Fibroblast of lung (primary cell): Measurements from ENCODE around the gene CMSS1. TPM values are rescaled to one million over a fixed set of nuclear protein-coding genes. Genes with fewer than 3 reads are reported as not detected.
"Not testable (repeated sequence)": the region's sequence is repeated elsewhere in the genome, so short reads cannot be mapped to it uniquely, and the experiment has no call there.

Experiments used
- DNase-seq, 2 donors: peaks; one replicate each; pipeline versions ENCODE4 v3.0.0 to v3.0.0-alpha.2; 2010; ENCODE audit warnings: low read depth in 2 of 2
- H2AFZ ChIP-seq: 2 replicates; pipeline ENCODE4 v1.5.1; 2012; ENCODE audit warnings: low read length, control low read depth, inconsistent platforms
- H3K27ac ChIP-seq: 2 replicates; pipeline ENCODE4 v1.5.1; 2011; ENCODE audit warnings: low read length, control low read depth; ENCODE audit not compliant: insufficient read depth
- H3K27me3 ChIP-seq: 2 replicates; pipeline ENCODE4 v1.5.1; 2011; ENCODE audit warnings: mild to moderate bottlenecking, low read length; ENCODE audit not compliant: control insufficient read depth, insufficient read depth
- H3K36me3 ChIP-seq: 2 replicates; pipeline ENCODE4 v1.5.1; 2011; ENCODE audit warnings: low read length; ENCODE audit not compliant: control insufficient read depth, insufficient read depth
- H3K4me1 ChIP-seq: 2 replicates; pipeline ENCODE4 v1.5.1; 2011; ENCODE audit warnings: low read length; ENCODE audit not compliant: control insufficient read depth, insufficient read depth; ENCODE audit errors: extremely low read depth
- H3K4me2 ChIP-seq: 2 replicates; pipeline ENCODE4 v1.5.1; 2011; ENCODE audit warnings: low read length, control low read depth; ENCODE audit not compliant: insufficient read depth; ENCODE audit errors: extremely low read depth
- H3K4me3 ChIP-seq, 4 experiments: fragments of 200-600 bp in 1 of 4; sonication (generic) in 1 of 4; replicated peaks in 1 of 4; 2 replicates each; pipeline ENCODE4 v1.5.1; 2011 to 2016; ENCODE audit warnings: low read length in 4 of 4, low read depth in 3 of 4, mild to moderate bottlenecking in 3 of 4, control low read depth in 2 of 4, inconsistent platforms in 1 of 4, mixed read lengths in 1 of 4; ENCODE audit not compliant: insufficient read depth in 1 of 4; ENCODE audit errors: control extremely low read depth in 1 of 4
- H3K79me2 ChIP-seq: 2 replicates; pipeline ENCODE4 v1.5.1; 2012; ENCODE audit warnings: mild to moderate bottlenecking, low read length, inconsistent platforms; ENCODE audit not compliant: control insufficient read depth, insufficient read depth
- H3K9ac ChIP-seq: 2 replicates; pipeline ENCODE4 v1.5.1; 2011; ENCODE audit warnings: mild to moderate bottlenecking, low read length, control low read depth; ENCODE audit not compliant: insufficient read depth
- H3K9me3 ChIP-seq: 2 replicates; pipeline ENCODE4 v1.5.1; 2012; ENCODE audit warnings: low read depth, low read length; ENCODE audit not compliant: control insufficient read depth, insufficient read depth
- H4K20me1 ChIP-seq: 2 replicates; pipeline ENCODE4 v1.5.1; 2011; ENCODE audit warnings: low read length; ENCODE audit not compliant: control insufficient read depth, insufficient read depth; ENCODE audit errors: extremely low read depth
- CTCF ChIP-seq, 2 donors: IDR thresholded peaks in 1 of 2; conservative IDR thresholded peaks in 1 of 2; 1 replicate in 1 of 2; 2 replicates in 1 of 2; pipeline ENCODE4 v1.5.1; 2011 to 2012; ENCODE audit warnings: low read length in 2 of 2, control low read depth in 1 of 2, inconsistent platforms in 1 of 2, low read depth in 1 of 2, mild to moderate bottlenecking in 1 of 2
- EZH2 ChIP-seq: IDR thresholded peaks from 2 replicates; pipeline ENCODE4 v1.5.1; 2012; ENCODE audit warnings: low read length, control low read depth, mild to moderate bottlenecking; ENCODE audit errors: missing control alignments
- polyA plus RNA-seq, 2 donors: library from polyadenylated mRNA; depleted of rRNA in 1 of 2; stranded (reverse) in 1 of 2; unstranded in 1 of 2; fragments of >200 nt; gene quantifications; 2 replicates each; pipeline ENCODE4 v1.2.1, GENCODE V29; 2011 to 2012; ENCODE audit warnings: missing spikeins in 1 of 2
- total RNA-seq: library from RNA; depleted of rRNA; stranded (reverse); fragments of >200 nt; gene quantifications from 2 replicates; pipeline ENCODE4 v1.2.1, GENCODE V29; 2014

Gene CMSS1
- total and polyA plus RNA-seq, 2 donors (not counting 1 experiment from before 2014, with no cell fraction given), result 6.9 to 13.2 TPM

GRCh38 chr3:99838755-99839154 is 21.1 kb downstream of the CMSS1 start:
- Histone ChIP-seq H3K9ac (no peak overlapping the region), H3K27ac (no peak overlapping the region), H3K79me2 (peaks cover 2% of the 10 kb centered on the region), H3K4me1 (peaks cover 2% of the 10 kb centered on the region), H3K4me3 (no peak overlapping the region), H3K27me3 (no peaks in the 10 kb centered on the region), H2AFZ (no peak overlapping the region), H3K9me3 (no peaks in the 10 kb centered on the region), H3K36me3 (no peaks in the 10 kb centered on the region), H3K4me2 (no peak overlapping the region), H4K20me1 (no peaks in the 10 kb centered on the region)
- no peak for TF ChIP-seq CTCF (conservative IDR thresholded peaks at IDR 0.05 in 1 of 2, IDR thresholded peaks at IDR 0.05 in 1 of 2; ENCODE audit: low read depth in 1 of 2, low read length in 2 of 2)
- no peak for TF ChIP-seq EZH2
- DNase-seq, result no peak

GRCh38 chr3:99839613-99840012 is 22.0 kb downstream of the CMSS1 start:
- no peaks in the 10 kb centered on the region for H3K36me3 ChIP-seq
- no peak overlapping the region for H3K27ac ChIP-seq
- H2AFZ ChIP-seq, result no peak overlapping the region
- H3K4me3 ChIP-seq, result no peak overlapping the region
- TF ChIP-seq EZH2, result no peak
- no peak for TF ChIP-seq CTCF (conservative IDR thresholded peaks at IDR 0.05 in 1 of 2, IDR thresholded peaks at IDR 0.05 in 1 of 2; ENCODE audit: low read depth in 1 of 2, low read length in 2 of 2)
- H3K4me1 ChIP-seq, result peaks cover 8% of the 10 kb centered on the region
- H3K9ac ChIP-seq, result no peak overlapping the region
- peaks cover 2% of the 10 kb centered on the region for H3K79me2 ChIP-seq
- no peak overlapping the region for H3K4me2 ChIP-seq
- DNase-seq, result no peak
- no peaks in the 10 kb centered on the region for H4K20me1 ChIP-seq
- no peaks in the 10 kb centered on the region for H3K9me3 ChIP-seq
- no peaks in the 10 kb centered on the region for H3K27me3 ChIP-seq

GRCh38 chr3:99841949-99842348 is 24.3 kb downstream of the CMSS1 start:
- H4K20me1 ChIP-seq, DNase-seq, H3K4me3 ChIP-seq, H3K9ac ChIP-seq, H3K9me3 ChIP-seq, H2AFZ ChIP-seq, H3K4me2 ChIP-seq, H3K36me3 ChIP-seq, H3K27me3 ChIP-seq, H3K79me2 ChIP-seq, H3K27ac ChIP-seq: not testable (repeated sequence)
- peaks cover 19% of the 10 kb centered on the region for H3K4me1 ChIP-seq
